Natural killer cell treated with Interleukin-12 subunit alpha and Interleukin-12 subunit beta and Interleukin-15 and Interleukin-18, amount 100 ng/mL, for 72 hours (primary cell): Measurements from ENCODE around the gene COG6. TPM values are rescaled to one million over a fixed set of nuclear protein-coding genes. Genes with fewer than 3 reads are reported as not detected.

Source experiments
- ATAC-seq, 2 donors: fragments of 150-1000 bp; cut with Tn5 transposase in 1 of 2; sonication (Bioruptor Pico), chemical (Tn5 transposase) in 1 of 2; 2 replicates each; pipeline ENCODE4 v1.10.0; 2021
- DNase-seq: peaks from one replicate; pipeline ENCODE4 v3.0.0; 2022; ENCODE audit warnings: low spot score
- H3K27ac Mint-ChIP-seq, 2 donors: 1 replicate in 1 of 2; 2 replicates in 1 of 2; pipeline ENCODE4 v1.8.0; 2022; ENCODE audit warnings: mixed read lengths in 2 of 2, mild to moderate bottlenecking in 1 of 2, moderate library complexity in 1 of 2
- H3K27me3 Mint-ChIP-seq, 2 donors: 1 replicate in 1 of 2; 2 replicates in 1 of 2; pipeline ENCODE4 v1.8.0; 2022; ENCODE audit warnings: mixed read lengths in 2 of 2
- H3K36me3 Mint-ChIP-seq: one replicate; pipeline ENCODE4 v1.8.0; 2022; ENCODE audit warnings: mixed read lengths
- H3K4me1 Mint-ChIP-seq, 2 donors: 1 replicate in 1 of 2; 2 replicates in 1 of 2; pipeline ENCODE4 v1.8.0; 2022; ENCODE audit warnings: low read depth in 2 of 2, mixed read lengths in 2 of 2, mild to moderate bottlenecking in 1 of 2
- H3K4me3 Mint-ChIP-seq: one replicate; pipeline ENCODE4 v1.8.0; 2022; ENCODE audit warnings: mixed read lengths
- H3K9me3 Mint-ChIP-seq: 2 replicates; pipeline ENCODE4 v1.8.0; 2022; ENCODE audit warnings: mixed read lengths
- total RNA-seq, 2 donors: library from RNA; stranded (reverse); gene quantifications; one replicate each; pipeline ENCODE4 v1.2.3, GENCODE V29; 2022

COG6 gene
- total RNA-seq = 10 to 100 TPM; 24.0 to 40.8 TPM

DNA sequence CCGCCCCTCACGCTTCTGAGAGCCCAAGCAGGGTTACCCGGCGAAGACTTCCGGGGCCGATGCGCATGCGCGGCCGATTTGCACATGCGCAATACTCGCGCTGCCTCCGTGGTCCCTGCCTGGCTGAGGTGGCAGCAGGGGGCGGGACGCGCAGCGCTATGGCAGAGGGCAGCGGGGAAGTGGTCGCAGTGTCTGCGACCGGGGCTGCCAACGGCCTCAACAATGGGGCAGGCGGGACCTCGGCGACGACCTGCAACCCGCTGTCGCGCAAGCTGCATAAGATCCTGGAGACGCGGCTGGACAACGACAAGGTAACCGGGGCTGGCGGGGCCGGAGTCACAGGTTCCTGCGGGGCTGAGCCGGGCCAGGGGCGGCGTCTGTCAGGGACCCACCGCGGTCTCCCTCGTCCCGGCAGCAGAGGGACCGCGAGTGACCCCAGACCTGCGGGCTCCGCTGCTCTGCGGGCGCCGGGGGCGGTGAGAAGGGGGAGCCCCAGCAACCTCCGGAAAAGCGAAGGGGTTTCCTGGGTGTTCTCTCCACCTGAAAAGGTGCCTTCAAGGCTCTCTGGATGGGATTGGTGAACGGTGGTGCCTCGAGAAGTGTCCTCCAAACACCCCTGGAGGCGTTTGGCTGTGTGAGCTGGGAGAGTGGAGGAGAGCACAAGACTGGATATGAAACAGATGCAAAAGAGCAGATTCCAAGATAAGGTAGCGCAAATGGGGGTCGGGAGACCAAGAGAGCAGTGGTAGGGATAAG lies at the start of gene COG6:
TSS of gene COG6 (plus strand) at position 94 of the 756 bp plus-strand sequence. CDS start at position 159, 65 bp downstream.
- Mint-ChIP-seq H3K4me1 (peaks cover 24 to 25% of the 10 kb centered on the region in 2 donors), H3K4me3 (peak within 1 kb of the TSS; percentile 90)
- peak; percentile 95 for DNase-seq

DNA sequence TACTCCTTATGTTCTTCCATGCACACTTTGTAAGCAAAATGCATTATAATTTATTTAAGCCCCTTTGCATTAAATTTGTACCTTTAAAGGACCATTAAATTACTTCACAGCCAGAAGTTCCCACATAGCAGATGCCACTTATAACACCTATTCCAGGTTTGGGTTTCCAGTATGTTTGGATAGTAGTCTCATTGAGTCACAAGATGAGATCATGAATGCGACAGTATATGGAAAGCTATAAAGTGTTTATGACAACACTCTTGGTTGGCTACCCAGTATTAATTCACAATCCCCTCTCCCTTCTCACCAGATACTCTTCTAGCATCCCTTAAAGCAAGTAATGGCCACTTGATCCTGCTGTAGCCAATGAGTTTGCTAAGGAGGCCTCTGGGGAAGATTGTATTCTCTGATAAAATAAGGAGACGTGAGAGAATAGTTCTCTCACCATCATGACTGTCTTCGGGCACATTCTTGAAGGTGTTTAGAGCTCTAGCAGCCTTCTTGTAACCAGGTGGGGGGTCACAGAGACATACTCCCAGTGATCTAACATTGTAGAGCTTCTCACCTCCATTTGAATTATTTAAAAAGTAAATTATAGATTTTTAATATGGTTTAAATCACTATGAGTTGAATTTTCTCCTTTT lies 49.7 kb upstream of the COG6 start:
- ATAC-seq = no peak
- Mint-ChIP-seq H3K36me3 (no peaks in the 10 kb centered on the region), H3K27me3 (peaks cover 37 to 63% of the 10 kb centered on the region in 2 donors), H3K4me3 (no peak overlapping the region), H3K9me3 (no peaks in the 10 kb centered on the region), H3K4me1 (peaks cover 0 to 12% of the 10 kb centered on the region in 2 donors), H3K27ac (no peak overlapping the region)
- no peak for DNase-seq

More for the DNA sequence above, at the start of gene COG6:
- peaks cover 7% of the 10 kb centered on the region for H3K36me3 Mint-ChIP-seq
- peak; percentile 98 to 99 for ATAC-seq
- peaks cover 5 to 17% of the 10 kb centered on the region in 2 donors for H3K27me3 Mint-ChIP-seq
- H3K9me3 Mint-ChIP-seq = peaks cover 4% of the 10 kb centered on the region
- H3K27ac Mint-ChIP-seq = peak within 1 kb of the TSS; percentile 90 to 95

DNA sequence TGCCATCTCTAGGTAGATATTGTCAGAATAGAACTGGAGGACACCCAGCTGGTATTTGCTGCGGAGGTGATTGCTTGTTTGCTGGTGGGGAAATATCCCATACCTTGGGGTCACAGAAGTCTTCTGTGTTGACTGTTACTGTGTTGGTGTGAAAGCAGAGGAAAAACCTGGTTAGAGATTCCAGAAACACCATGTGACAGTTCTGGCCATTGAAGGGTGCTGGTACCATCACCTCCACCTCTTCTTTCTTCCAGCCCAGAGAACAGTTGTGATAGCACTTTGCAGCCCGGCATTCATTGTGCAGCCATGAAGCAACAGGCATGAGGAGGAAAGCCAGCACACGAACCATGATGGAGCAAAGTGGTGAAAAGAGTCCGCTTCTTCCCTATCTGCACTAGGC lies 47.6 kb upstream of the COG6 start:
- ATAC-seq (peak in 1 of 2 donors; percentile 17), DNase-seq (no peak)
- Mint-ChIP-seq H3K27me3 (peaks cover 27 to 49% of the 10 kb centered on the region in 2 donors), H3K27ac (no peak overlapping the region), H3K9me3 (no peaks in the 10 kb centered on the region), H3K4me1 (peaks cover 0 to 7% of the 10 kb centered on the region in 2 donors), H3K4me3 (no peak overlapping the region), H3K36me3 (no peaks in the 10 kb centered on the region)

DNA sequence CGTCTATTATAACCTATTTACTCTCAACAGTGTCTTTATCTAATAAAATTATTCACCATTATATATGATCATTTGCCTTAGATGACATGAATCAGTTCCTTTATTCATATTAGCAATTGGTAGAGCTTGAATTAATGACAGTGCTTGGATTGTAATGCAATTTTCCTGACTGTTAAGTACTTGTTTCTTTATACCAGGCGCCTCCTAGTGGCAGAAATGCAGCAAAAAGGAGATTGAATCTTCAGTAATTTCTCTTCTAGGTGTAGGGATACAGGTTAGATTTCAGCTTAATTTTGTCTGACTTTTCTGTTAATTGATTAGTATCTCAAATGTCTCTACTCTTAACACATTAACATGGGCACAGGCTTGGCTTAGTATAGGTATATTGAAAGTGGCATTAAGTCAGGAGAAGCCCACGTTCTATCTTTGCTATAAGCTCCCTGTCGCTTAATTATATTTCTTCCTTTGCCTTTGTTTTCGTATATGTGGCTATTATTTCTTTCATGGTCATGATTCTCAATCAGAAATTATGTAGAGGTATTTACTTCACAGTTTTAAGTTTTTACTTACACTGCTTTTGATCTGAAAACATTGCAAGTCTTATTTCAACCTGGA lies 43.3 kb upstream of the COG6 start:
- no peak for DNase-seq
- H3K36me3 Mint-ChIP-seq = no peaks in the 10 kb centered on the region
- H3K4me3 Mint-ChIP-seq = no peak overlapping the region
- peaks cover 14 to 33% of the 10 kb centered on the region in 2 donors for H3K27me3 Mint-ChIP-seq
- H3K9me3 Mint-ChIP-seq = no peaks in the 10 kb centered on the region
- ATAC-seq = no peak
- no peak overlapping the region for H3K27ac Mint-ChIP-seq
- no peaks in the 10 kb centered on the region for H3K4me1 Mint-ChIP-seq

DNA sequence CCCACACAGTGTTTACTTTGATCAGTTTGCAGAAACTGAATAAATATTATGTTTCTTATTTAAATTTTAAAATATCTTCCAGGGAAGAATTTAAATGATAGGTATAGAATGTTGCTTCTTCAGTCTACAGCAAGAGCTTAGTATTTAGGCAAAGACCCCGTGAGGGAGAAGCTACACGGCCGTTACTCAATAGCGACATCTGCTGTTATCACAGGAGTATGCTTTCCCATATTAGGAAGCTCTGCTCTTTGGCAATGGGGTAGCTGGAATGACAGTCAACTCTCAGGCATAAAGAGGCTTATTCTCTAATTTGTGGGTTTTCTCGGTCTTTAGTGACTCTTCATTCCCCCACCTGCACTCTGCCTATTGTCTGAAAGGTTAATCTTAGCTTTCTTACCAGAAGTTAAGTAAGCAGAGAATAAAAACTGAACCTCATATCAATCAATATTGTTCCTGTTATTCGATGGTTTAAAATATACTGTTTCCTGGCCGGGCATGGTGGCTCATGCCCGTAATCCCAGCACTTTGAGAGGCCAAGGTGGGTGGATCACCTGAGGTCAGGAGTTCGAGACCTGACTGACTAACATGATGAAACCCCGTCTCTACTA lies 39.3 kb upstream of the COG6 start:
- Mint-ChIP-seq H3K27ac (no peak overlapping the region), H3K36me3 (no peaks in the 10 kb centered on the region), H3K4me3 (no peak overlapping the region), H3K4me1 (no peaks in the 10 kb centered on the region), H3K9me3 (no peaks in the 10 kb centered on the region), H3K27me3 (peaks cover 9 to 11% of the 10 kb centered on the region in 2 donors)
- ATAC-seq (peak in 1 of 2 donors; percentile 69), DNase-seq (no peak)

DNA sequence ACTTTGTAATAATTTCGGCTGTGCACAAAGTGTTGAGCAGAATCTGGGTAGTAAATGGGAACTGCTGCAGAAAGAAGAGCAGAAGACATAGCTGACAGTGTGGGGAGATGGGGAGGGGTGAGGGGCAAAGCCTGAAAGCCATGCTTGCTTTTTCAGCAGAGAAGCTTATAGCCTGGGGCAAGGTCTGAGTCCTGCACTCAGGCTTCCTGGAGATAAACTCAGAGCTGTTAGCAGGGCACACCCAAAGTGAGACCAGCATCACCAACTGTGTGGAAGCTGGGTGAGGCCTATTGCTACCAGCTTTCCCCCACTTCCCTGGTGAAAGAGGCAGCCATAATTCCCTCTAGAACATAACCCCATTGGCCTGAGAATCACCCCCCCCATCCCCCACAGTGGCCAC lies 36.9 kb upstream of the COG6 start:
- ATAC-seq (no peak), DNase-seq (no peak)
- H3K27me3 Mint-ChIP-seq = peaks cover 18 to 31% of the 10 kb centered on the region in 2 donors
- no peak overlapping the region for H3K27ac Mint-ChIP-seq
- no peak overlapping the region for H3K4me3 Mint-ChIP-seq
- no peaks in the 10 kb centered on the region for H3K9me3 Mint-ChIP-seq
- H3K4me1 Mint-ChIP-seq = no peaks in the 10 kb centered on the region
- H3K36me3 Mint-ChIP-seq = no peaks in the 10 kb centered on the region

DNA sequence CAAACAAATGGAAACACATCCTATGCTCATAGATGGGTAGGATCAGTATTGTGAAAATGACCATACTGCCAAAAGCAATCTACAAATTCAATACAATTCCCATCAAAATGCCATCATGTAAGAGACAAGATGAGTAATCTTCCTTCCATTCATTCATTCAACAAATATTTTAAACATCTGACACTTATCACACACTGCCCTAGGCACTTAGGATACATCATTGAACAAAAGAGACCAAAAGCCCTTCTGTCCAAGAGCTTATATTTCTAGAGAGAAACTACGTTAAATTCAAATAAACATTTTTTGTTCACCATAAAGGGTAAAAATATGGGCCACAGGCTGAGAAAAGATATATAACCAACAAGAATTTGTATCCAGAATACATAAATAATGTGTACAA lies 32.0 kb upstream of the COG6 start:
- no peak overlapping the region for H3K27ac Mint-ChIP-seq

DNA sequence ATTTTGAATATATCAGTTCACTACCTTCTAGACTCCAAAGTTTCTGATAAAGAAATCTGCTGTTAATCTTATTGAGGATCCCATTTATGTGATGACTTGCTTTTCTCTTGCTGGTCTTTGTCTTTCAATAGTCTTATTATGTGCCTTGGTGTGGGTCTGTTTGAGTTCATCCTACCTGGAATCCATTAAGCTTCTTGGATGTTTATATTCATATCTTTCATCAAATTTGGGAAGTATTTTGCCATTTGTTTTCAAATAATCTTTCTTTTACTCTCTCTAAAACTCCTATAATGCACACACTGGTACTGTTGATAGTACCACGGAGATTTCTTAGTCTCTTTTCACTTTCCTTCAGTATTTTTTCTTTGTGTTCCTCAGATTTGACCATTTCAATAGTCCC lies 24.2 kb upstream of the COG6 start:
- Mint-ChIP-seq H3K27me3 (peaks cover 24 to 49% of the 10 kb centered on the region in 2 donors), H3K9me3 (peaks cover 4% of the 10 kb centered on the region), H3K27ac (no peak overlapping the region), H3K4me3 (no peak overlapping the region), H3K36me3 (peaks cover 9% of the 10 kb centered on the region), H3K4me1 (no peaks in the 10 kb centered on the region)
- ATAC-seq (no peak), DNase-seq (no peak)

More for the DNA sequence above, 32.0 kb upstream of the COG6 start:
- ATAC-seq (no peak), DNase-seq (no peak)
- Mint-ChIP-seq H3K27me3 (peaks cover 21 to 26% of the 10 kb centered on the region in 2 donors), H3K9me3 (no peaks in the 10 kb centered on the region), H3K4me3 (no peak overlapping the region), H3K36me3 (no peaks in the 10 kb centered on the region), H3K4me1 (no peaks in the 10 kb centered on the region)

DNA sequence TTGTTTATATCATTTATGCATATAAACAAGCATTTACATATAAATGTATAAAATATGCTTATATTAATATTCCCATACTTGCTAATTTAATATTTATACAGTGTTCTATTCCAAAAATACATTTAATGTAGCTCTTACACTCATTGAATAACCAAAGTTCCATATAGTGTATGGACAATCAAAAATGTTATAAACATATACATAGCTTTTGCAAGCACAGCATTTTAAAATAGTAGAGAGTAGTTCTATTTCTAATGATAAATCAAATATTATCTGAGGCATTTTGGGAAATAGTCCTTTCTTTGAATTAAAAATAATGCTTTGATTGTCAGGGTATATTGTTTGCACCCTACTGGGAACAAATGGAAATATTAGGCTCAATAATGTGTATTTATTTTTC lies 22.5 kb upstream of the COG6 start:
- Mint-ChIP-seq H3K36me3 (peaks cover 9% of the 10 kb centered on the region), H3K27me3 (peaks cover 28 to 49% of the 10 kb centered on the region in 2 donors), H3K4me1 (no peaks in the 10 kb centered on the region), H3K9me3 (peaks cover 4% of the 10 kb centered on the region), H3K27ac (no peak overlapping the region), H3K4me3 (no peak overlapping the region)
- no peak for DNase-seq
- ATAC-seq = no peak

DNA sequence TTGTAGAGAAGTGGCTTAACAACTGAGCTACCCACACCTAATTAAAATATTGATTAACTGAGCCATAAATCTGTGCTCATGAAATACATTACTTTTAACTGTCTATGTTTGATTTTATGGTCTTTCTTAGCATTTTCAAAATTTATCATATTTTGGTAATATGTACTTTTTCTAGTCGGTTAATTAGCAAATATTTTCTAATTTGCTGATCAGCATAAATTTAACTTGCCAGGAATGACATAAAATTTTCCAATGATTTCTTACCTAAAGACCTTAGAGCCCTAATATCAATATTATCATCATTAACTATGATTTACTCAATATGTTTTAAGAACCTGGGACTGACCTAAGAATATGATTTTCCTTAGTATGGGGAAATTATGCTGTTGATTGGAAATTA lies 19.9 kb upstream of the COG6 start:
- Mint-ChIP-seq H3K4me3 (no peak overlapping the region), H3K4me1 (no peaks in the 10 kb centered on the region), H3K36me3 (peaks cover 9% of the 10 kb centered on the region), H3K27ac (no peak overlapping the region), H3K9me3 (peaks cover 4% of the 10 kb centered on the region), H3K27me3 (peaks cover 25 to 54% of the 10 kb centered on the region in 2 donors)
- ATAC-seq (no peak), DNase-seq (no peak)

DNA sequence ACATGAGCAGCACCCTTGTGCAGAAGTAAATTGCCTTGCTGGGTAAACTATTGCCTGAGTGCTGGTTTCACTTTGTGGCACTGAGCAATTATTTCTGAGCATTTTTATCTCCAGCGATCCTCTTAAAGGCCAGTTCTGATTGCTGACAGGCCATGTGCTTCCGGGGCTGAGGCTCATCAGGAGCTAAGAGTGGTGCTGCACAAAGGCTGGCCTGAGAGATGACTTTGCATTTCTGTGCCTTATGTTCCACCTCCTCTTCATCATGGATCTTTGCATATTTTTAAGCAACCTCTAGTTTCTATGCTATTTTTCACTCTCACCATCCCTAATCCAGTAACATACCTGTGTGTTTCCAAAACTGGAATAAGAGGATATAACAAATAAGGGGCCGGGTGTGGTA lies 17.6 kb upstream of the COG6 start:
- Mint-ChIP-seq H3K27ac (no peak overlapping the region), H3K27me3 (peaks cover 27 to 51% of the 10 kb centered on the region in 2 donors), H3K9me3 (no peaks in the 10 kb centered on the region), H3K36me3 (no peaks in the 10 kb centered on the region), H3K4me3 (no peak overlapping the region), H3K4me1 (no peaks in the 10 kb centered on the region)
- ATAC-seq = no peak
- no peak for DNase-seq

DNA sequence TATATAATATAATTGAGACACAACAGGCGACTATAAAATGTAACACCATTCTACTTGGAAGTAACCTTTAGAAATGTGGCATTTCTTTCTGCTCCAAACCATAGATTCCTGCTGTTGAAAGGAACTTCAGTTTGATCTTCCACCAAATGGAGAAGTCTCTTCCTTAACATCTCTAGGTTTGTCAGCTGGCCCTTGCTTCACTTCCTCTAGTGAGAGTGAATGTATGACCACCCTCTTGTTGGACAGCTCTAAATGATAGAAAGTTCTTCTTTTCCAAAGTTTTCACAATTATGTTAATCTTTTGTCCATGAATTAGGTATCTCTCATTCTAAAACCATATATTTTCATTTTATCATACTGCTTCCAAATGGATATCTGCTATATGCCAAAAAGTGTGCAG lies 13.8 kb upstream of the COG6 start:
- no peak for DNase-seq
- no peak overlapping the region for H3K27ac Mint-ChIP-seq
- H3K36me3 Mint-ChIP-seq = no peaks in the 10 kb centered on the region
- H3K4me1 Mint-ChIP-seq = no peaks in the 10 kb centered on the region
- ATAC-seq = no peak
- H3K9me3 Mint-ChIP-seq = no peaks in the 10 kb centered on the region
- H3K27me3 Mint-ChIP-seq = peaks cover 15 to 36% of the 10 kb centered on the region in 2 donors
- no peak overlapping the region for H3K4me3 Mint-ChIP-seq

DNA sequence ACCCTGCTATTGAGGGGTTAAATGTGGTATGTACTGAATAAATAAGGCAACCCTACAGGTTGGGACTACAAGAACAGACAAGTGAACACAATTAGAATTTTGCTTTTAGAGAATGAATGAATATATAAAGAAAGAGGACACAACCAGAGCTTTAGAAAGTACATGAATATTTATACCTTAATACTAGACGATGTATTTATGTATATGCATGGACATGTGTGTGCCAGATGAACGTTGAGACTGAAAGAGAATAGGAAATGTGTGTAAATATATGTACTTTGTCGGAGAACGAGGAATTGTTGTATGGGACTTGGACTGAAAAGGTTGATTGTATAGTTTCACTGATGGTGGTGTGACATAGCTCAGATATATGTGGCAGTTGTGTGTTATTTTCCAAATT lies 9.3 kb upstream of the COG6 start:
- H3K36me3 Mint-ChIP-seq = no peaks in the 10 kb centered on the region
- no peaks in the 10 kb centered on the region for H3K9me3 Mint-ChIP-seq
- no peak overlapping the region for H3K27ac Mint-ChIP-seq
- DNase-seq = no peak
- H3K27me3 Mint-ChIP-seq = peaks cover 11 to 24% of the 10 kb centered on the region in 2 donors
- no peaks in the 10 kb centered on the region for H3K4me1 Mint-ChIP-seq
- ATAC-seq = no peak
- H3K4me3 Mint-ChIP-seq = no peak overlapping the region
